NCI-H524 (cell line): Measurements from ENCODE around the gene NUMA1.

Experiments
- DNase-seq, 2 experiments: peaks; one replicate each; lab custom pipeline; 2025; lab: John Stamatoyannopoulos, UW

The NUMA1 gene

DNA sequence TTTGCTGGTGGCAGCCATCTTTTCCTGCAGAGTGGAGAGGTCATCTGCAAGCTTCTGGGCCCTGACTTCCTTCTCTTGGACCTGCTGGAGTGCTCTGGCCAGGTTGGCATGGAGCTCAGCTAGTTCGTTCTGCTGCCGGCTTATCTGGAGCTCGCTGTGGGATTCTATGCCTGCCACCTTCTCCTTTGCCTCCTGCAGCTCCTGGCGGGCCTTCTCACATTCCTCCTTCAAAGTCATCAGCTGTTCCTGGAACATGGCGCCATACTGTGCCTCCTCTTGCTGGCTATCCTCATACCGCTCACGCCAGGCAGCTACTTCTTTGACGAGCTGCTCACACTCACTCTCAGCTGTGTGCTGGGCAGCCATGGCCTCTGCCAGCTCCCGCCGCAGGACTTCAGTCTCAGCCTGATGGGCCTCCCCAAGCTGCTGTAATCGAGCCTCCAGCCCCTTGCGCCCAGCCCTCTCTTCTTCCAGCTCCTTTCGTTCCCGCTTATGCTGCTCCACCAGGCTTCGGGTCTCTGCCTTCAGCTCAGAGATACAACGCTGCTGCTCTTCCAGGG lies 65.5 kb downstream of the NUMA1 start:
- no peak for DNase-seq

DNA sequence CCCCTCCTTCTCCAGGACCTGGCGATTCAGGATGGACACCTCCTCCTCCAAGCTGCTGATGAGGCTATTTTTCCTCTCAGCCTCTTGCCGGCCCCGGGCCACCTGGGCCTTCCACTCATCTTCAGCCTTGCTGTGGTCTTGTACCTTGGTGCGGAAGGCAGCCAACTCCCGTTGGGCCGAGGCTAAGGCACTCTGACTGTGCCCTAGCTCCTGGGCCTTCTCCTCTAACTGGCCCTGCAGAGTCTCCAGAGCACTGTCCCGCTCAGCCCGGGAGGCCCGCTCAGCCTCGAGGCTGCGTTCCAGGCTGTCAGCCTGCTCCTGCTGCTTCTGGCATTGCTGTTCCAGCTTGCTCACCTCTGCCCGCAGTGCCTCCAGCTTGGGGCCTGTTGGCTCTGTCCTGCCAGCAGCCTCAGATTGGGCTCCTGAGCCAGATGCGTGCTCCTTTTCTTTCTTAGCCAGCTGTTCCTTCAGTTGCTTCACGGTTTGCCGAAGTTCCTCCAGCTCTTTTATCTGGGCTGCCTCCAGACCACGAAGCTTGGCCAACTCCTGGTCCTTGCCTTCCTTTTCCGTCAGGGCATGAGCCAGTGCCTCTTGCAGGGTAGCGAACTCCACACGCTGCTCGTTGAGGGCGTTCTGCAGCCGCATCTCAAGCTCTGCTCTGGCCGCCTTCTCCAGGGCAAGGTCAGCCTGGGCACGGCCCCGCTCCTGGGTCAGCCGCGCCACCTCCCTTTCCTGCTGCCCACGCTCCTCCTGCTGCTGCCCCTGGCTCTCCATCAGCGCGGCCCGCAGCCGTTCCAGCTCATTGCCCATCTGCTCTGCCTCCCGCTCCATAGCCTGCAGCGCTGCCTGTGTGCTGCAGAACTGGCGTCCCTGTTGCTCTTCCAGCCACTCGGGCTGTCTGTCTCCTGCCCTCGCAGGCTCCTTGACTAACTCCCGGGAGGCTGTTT lies 66.3 kb downstream of the NUMA1 start:
- DNase-seq, result no peak

- no peak for DNase-seq
Observed at GRCh38 chr11:72012897-72013721, 67.2 kb downstream of the NUMA1 start.

- DNase-seq, result no peak
Observed at GRCh38 chr11:72012091-72012630, 68.2 kb downstream of the NUMA1 start.

DNA sequence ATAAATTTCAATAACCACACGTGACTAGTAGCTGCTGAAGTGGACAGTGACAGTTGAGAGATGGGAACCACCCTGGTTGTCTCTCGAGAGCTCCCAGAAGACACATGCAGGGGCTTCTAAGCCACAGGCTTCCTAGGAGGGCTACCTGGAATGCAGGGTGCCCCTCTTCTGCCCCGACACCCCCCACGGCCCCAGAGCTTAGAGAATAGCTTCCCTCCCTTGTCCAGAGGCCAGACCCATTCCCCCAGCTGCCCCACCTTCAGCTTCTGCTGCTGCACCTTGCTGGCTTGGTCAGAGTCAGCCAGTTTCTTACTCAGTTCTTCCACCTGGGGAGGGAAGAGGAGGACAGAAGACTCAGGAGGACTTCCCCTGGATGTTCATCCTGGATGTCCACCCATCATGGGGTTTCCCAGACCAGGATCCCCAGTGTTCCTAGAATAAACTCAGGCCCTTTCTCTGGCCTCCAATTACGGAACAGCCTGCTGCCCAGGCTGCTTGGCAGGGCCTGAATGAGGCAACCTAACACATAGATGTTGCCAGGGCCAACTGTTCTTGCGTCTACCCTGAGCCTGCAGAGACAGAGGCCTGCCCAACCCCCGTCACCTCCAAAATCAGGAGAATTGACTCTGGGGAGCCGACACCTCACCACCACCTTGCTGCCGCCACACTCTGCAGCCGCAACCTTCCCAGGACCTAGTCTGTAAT lies 69.7 kb downstream of the NUMA1 start:
- no peak for DNase-seq

DNA sequence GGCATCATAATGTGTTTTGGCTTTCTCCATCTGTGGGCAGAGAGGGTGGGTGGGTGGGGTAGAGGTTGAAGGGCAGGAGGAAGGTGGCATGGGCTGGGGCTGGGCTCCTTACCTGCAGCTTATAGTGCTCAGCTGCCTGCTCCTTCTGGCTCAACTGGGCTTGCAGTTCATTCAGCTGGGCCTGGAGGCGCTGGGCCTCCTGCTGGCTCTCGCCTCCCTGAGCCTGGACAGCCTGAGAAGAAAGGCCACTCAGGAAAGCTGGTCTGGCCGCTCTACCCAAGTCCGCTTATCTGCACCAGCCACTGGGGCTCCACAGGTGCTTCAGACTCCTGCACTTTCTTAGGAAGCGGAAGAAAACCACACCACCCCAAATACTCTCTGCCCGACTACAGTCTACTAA lies 71.2 kb downstream of the NUMA1 start:
- no peak for DNase-seq

GRCh38 chr11:72008728-72009127 lies 71.6 kb downstream of the NUMA1 start:
- no peak for DNase-seq

DNA sequence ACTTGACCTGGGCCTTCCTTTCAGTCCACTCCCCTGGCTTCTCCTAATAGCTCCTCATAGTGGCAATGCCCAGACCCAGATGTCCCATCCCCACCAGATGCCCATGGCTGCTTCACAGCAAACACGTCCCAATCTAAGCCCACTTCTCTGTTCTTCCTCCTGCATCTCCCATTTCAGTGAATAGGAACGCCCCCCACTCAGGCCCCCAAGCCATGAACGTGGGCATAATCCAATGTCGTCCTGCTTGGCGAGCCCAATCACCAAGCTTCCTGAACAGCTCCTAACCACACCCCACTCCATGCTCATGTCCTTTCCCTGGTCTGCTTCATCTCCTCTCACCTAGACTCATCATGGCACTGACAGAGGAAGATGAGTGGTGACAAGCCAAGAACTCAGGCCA lies 72.8 kb downstream of the NUMA1 start:
- no peak for DNase-seq

DNA sequence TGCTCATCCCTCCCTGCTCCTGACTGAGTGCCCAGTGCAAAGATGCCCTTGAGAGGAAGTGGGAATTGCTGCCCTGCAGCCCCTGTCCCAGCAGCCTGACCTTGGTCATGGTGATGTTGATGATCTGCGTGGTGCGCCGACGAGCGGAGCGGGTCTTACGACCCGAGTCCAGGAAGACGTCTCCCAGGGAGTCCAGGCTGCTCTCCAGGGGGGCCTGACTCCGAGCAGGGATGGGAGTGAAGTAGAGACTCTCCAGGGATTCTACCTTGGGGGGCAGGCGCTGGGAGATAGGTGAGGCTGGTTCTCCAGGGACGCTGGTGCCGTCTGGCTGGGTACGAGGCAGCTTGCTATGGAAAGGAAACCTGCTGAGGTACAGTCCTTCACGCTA lies 73.3 kb downstream of the NUMA1 start:
- no peak for DNase-seq

- DNase-seq, result no peak
Observed at GRCh38 chr11:72006309-72007088, 73.8 kb downstream of the NUMA1 start.

DNA sequence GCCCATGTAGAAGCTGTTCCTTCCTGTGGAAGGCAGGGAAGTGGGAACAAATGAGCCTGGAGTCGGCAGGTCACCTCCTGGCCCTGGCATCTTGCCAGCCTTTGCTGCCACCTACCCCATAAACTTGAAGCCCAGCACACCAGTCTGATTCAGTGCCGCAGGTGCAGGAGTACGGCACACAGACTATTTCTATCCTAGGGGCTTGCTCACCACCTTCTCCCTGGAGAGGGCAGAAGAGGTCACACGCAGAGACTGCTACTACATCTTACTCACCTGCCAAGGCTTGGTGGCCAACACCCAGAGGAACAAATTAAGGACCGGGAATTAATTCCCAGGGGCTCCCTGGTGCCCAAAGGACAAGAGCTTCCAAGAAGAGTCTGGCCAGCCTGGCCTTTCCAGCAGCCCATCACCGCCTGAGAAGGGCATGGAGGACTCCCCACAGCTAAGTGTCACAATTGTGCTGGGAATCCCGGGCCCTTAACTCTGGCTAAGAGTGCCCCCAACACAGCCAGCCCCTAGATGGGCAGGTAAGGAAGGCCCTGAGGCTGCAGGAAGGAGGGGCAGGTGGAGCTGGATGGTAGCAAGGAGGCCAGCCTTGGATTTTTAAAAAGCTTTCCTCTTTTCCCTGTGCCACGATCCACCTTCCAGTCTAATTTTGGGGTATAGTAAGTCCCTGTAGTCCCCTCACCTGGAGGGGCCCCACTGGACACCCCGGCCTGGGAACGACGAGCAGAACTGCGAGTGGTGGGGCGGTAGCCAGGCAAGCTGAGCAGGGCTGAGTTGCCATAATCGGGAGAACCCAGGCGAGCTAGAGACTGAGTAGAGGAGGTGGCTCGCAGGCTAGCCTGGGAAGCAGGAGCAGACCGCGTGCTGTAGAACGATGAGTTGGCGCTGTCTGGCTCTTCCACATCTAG lies 74.7 kb downstream of the NUMA1 start:
- DNase-seq, result no peak

DNA sequence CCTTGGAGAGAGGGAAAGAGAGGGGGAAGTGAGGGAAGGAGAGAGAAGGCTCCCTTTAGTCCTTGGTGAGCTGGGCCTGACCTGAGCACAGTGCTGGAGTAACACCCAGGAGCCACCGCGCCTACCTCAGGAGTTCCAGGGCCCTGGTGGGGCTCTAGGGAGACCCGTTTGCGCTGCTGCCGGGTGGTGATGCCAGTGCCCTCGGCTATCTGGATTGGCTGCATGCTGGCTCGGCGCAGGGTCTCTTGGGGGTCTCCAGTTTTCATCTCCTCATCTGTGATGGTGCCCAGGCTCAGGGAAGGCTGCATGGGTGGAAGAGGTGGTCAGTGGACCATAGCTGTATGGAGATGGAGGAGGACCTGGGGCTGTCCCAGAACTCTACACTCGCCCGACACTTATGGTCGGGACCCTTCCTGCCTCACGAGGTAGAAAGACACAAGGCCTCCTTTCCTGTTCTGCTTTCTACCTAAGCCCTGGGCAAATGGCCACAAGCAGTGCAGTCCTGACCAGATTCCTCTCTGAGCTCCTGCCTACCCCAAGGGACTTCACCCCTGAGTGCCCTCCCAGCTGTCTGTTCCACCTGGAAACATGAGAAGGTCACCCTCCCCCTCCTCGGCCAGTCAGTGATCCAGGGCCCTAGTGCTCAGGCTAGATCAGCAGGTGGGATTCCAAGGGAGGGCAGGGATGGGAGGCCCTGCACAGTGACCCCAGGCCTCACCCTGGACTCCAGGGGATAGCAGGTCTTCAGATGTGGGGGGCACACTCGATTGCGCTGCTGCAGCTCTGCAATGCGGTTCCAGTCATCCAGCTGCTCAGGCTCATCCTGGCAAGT lies 75.6 kb downstream of the NUMA1 start:
- DNase-seq, result peak in 1 of 2 experiments; percentile 39

GRCh38 chr11:72003776-72004171 lies 76.6 kb downstream of the NUMA1 start:
- DNase-seq, result no peak

DNA sequence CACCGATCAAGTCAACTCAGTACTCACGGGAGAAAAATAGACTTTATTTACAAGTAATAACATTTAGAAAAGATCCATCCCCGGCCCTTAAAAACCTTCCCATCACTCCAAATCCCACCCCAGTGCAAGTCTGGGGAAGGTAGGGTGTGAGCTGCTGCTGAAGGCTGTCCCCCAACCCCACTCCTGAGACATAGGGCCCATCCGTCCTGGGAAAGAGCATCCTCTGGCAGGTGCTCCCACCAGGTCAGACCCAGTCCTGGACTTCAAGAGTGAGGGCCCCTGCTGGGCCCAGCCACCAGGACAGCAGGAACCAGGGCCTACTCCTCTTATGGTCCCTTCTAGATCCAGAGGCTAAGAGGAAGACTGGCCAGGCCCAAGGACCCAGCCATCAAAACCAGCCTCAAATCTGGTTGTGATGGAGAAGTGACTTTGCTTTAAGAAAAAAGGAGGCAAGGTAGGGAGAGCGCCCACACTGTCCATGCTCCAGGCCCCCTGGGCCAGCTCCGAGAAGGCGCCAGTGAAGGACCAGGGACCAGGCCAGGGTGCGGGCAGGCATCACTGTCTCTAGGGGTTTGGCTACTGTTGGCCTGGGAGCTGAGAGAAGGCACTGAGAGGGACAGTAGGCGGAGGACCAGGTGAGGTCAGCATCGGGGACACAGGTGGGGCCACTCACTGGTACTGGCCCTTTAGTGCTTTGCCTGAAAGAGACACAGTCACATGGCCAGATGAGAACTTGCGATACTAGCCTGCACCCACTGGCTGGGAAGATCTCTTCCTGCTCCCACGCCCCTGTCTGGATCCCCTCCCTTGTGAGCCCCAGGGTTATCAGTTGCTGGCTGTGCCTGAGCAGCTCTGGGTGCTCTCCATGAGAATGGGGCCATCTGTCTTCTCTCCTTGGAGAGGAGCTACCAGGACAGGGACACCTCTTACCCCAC lies 77.2 kb downstream of the NUMA1 start:
- peak in 1 of 2 experiments; percentile 14 for DNase-seq

DNA sequence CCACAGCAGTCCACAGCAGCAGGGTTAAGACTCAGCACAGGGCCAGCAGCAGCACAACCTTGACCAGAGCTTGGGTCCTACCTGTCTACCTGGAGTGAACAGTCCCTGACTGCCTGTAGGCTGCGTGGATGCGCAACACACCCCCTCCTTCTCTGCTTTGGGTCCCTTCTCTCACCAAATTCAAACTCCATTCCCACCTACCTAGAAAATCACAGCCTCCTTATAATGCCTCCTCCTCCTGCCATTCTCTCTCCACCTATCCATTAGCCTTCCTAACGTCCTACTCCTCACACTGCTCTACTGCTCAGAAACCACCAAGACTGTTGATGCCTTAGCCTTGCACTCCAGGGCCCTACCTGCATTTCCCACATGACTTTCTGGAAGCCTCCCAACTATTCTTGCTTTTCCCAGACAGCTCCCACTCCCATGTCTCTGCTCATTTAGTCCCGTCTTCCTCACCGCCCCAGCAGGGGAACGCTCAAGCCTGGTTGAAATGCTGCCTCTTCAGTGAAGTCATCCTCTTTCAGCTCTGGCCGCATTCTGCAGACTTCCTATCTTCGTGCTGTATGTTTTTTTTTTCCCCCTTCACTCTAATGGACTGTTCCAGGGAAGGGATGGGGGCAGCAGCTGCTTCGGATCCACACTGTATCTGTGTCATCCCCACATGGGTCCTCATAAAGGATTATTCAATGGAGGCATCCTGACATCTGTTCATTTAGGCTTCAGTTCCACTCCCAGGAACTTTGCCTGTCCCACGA lies 78.3 kb downstream of the NUMA1 start:
- DNase-seq, result peak; percentile 97 to 98

- DNase-seq, result no peak
Observed at GRCh38 chr11:72001285-72001684, 79.1 kb downstream of the NUMA1 start.
